Activated T-helper 17 cell treated with anti-CD3 and anti-CD28 coated beads, Interleukin-2, amount 50 U/mL, for 72 hours (primary cell): ENCODE results near the gene GRN. TPM values are rescaled to one million over a fixed set of nuclear protein-coding genes. Genes with fewer than 3 reads are reported as not detected.

Experiments used
- ATAC-seq: fragments of 150-1000 bp; cut with Tn5 transposase; replicated peaks from 2 replicates; pipeline ENCODE4 v1.10.0; 2021; ENCODE audit warnings: mild to moderate bottlenecking, moderate library complexity
- H3K27ac Mint-ChIP-seq: one replicate; pipeline ENCODE4 v1.8.0; 2022; ENCODE audit warnings: mixed read lengths
- H3K27me3 Mint-ChIP-seq: one replicate; pipeline ENCODE4 v1.8.0; 2022; ENCODE audit warnings: mixed read lengths
- H3K36me3 Mint-ChIP-seq: one replicate; pipeline ENCODE4 v1.8.0; 2022; ENCODE audit warnings: low read depth, mild to moderate bottlenecking, mixed read lengths
- H3K4me1 Mint-ChIP-seq: one replicate; pipeline ENCODE4 v1.8.0; 2022; ENCODE audit warnings: mixed read lengths
- H3K4me3 Mint-ChIP-seq: one replicate; pipeline ENCODE4 v1.8.0; 2022; ENCODE audit warnings: mild to moderate bottlenecking, mixed read lengths
- H3K9me3 Mint-ChIP-seq: one replicate; pipeline ENCODE4 v1.8.0; 2022; ENCODE audit warnings: mixed read lengths
- total RNA-seq, 2 donors: library from RNA; stranded (reverse); gene quantifications; one replicate each; pipeline ENCODE4 v1.2.3, GENCODE V29; 2022

The GRN gene
- total RNA-seq, 2 donors from 2014 or later, result 48.5 to 54.5 TPM

DNA sequence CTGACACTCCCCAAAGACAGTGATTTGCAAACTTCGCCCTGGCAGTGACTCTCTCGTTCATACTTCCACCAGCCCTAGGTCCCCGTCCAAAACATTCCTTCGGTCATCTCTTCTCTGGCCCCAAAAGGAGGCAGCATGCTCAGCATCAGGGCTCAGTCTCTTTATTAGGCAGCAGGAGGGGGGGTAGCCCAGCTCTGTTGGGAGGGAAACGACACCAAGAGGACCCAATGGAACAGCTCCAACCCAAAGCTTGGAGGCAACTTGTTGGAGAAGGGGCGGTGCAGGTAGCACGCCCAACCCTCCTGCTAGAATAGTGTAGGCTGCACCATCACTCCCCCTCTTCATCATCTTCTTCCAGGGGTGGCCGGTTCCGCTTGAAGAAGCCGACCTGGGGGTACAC is 26.9 kb downstream of the GRN start:
- Mint-ChIP-seq H3K27me3 (peaks cover 15% of the 10 kb centered on the region), H3K9me3 (no peaks in the 10 kb centered on the region), H3K4me3 (no peak overlapping the region), H3K27ac (no peak overlapping the region), H3K36me3 (no peaks in the 10 kb centered on the region), H3K4me1 (no peaks in the 10 kb centered on the region)
- no peak for ATAC-seq

DNA sequence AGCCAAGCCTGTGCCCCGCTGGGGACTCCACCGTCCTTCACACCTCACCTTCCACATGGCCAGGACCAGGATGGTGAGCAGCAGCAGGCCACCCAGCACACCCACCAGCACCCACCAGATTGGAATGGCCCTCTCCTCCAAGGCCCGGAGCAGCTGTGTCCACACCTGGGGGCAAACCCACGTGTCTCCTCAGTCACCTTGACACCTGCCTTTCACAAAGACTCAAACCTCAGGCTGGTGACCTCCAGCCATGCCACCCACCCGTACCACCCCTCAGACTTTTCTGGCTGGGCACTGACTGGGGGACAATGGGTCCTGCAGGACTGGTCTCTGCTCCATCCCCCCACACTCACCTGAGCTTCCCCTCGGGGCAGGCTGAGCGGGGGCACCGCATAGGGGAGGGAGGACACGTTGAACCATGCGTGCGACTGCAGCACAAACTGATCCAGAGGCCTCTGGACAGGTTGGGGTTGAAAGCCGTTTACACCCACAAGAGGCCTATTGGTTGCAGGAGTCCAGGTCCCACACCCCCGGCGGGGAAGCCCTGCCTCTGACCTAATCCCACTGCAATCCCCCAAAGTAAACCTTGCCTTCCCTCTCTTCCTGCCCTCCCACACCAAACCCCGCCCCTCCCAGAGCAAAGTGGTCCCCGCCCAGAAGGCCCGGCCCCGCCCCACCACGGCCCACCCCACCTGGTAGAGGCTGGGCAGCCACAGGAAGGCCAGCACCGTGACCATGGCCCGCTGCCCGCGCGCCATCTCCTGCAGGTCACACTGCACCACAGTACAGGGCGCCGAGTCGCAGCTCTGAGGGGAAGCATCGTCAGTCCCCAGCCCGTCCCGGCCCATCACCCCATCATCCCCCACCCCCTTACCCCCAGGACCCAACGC is 29.4 kb downstream of the GRN start:
- Mint-ChIP-seq H3K4me3 (no peak overlapping the region), H3K4me1 (no peaks in the 10 kb centered on the region)

GRCh38 chr17:44375196-44376017 is 30.3 kb downstream of the GRN start:
- no peaks in the 10 kb centered on the region for H3K4me1 Mint-ChIP-seq
- no peak for ATAC-seq
- no peaks in the 10 kb centered on the region for H3K9me3 Mint-ChIP-seq
- H3K27me3 Mint-ChIP-seq, result peaks cover 14% of the 10 kb centered on the region
- no peak overlapping the region for H3K4me3 Mint-ChIP-seq
- no peaks in the 10 kb centered on the region for H3K36me3 Mint-ChIP-seq
- H3K27ac Mint-ChIP-seq, result no peak overlapping the region

More for the DNA sequence above, 29.4 kb downstream of the GRN start:
- Mint-ChIP-seq H3K27ac (no peak overlapping the region), H3K27me3 (peaks cover 14% of the 10 kb centered on the region), H3K36me3 (no peaks in the 10 kb centered on the region), H3K9me3 (no peaks in the 10 kb centered on the region)
- no peak for ATAC-seq

DNA sequence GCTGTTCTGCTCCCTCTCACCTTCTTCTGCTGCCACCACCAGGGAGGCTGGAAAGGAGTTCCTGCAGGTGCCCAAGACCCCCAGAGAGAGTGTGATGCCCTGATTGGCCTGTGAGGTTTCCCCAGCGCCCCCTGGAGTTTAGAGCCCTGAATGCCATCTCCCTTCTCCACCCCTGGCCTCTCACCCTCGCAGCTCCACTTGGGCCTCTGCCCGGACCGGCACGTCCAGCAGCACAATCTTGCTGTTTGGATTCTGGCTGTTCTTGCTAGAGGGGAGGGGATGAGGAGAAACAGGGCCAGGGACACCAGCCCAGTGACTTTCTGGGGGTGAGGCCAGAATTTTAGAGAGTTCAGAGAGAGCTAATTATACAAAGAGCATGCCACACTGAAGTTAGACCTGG is 31.0 kb downstream of the GRN start:
- Mint-ChIP-seq H3K27ac (no peak overlapping the region), H3K9me3 (no peaks in the 10 kb centered on the region), H3K36me3 (no peaks in the 10 kb centered on the region), H3K27me3 (peaks cover 14% of the 10 kb centered on the region), H3K4me1 (no peaks in the 10 kb centered on the region), H3K4me3 (no peak overlapping the region)
- no peak for ATAC-seq

DNA sequence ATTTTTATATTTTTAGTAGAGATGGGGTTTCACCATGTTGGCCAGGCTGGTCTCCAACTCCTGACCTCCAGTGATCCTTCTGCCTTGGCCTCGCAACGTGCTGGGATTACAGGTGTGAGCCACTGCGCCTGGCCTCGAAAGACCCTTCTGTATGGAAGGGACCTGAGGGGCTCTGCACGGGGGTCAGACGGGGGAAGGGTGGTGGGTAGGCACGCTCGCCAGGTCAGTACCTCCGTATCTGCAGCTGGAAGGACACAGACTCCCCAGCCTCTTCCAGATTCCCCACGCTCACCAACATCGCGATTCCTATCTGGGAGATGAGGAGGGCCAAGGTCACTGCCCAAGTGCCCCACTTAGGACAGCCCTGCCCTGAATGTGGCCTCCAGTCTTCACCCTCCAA is 31.7 kb downstream of the GRN start:
- no peak for ATAC-seq
- no peak overlapping the region for H3K4me3 Mint-ChIP-seq
- H3K4me1 Mint-ChIP-seq, result no peaks in the 10 kb centered on the region
- H3K9me3 Mint-ChIP-seq, result no peaks in the 10 kb centered on the region
- peaks cover 15% of the 10 kb centered on the region for H3K27me3 Mint-ChIP-seq
- no peak overlapping the region for H3K27ac Mint-ChIP-seq
- no peaks in the 10 kb centered on the region for H3K36me3 Mint-ChIP-seq

- Mint-ChIP-seq H3K4me1 (no peaks in the 10 kb centered on the region), H3K4me3 (no peak overlapping the region), H3K9me3 (no peaks in the 10 kb centered on the region), H3K27me3 (peaks cover 20% of the 10 kb centered on the region), H3K27ac (no peak overlapping the region), H3K36me3 (no peaks in the 10 kb centered on the region)
- ATAC-seq, result no peak
These were observed 33.1 kb downstream of the GRN start for GRCh38 chr17:44378171-44378705.

- ATAC-seq, result no peak
- Mint-ChIP-seq H3K27me3 (peaks cover 17% of the 10 kb centered on the region), H3K4me3 (no peak overlapping the region), H3K9me3 (no peaks in the 10 kb centered on the region), H3K4me1 (no peaks in the 10 kb centered on the region), H3K36me3 (no peaks in the 10 kb centered on the region), H3K27ac (no peak overlapping the region)
These were observed 34.8 kb downstream of the GRN start for GRCh38 chr17:44379887-44380286.

DNA sequence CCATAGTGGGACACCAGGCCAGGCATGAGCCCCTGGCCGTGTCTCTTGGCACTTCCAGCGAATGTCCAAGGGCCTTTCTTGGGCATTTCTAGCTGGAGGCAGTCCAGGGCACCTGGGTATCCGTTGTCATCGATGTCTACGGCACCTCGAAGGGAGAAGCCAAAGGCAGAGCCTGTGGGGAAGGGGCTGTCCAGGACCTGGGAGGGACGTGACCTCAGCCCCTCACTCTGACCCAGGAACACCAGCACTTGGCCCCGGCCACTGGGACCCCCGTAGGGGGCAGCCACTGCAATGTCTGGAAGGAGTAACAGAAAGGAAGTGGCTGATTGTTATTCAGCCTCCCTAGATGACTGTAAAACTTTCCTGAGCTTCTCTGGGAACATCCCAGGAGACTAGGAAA is 35.7 kb downstream of the GRN start:
- peaks cover 17% of the 10 kb centered on the region for H3K27me3 Mint-ChIP-seq
- H3K27ac Mint-ChIP-seq, result no peak overlapping the region
- H3K4me3 Mint-ChIP-seq, result no peak overlapping the region
- H3K9me3 Mint-ChIP-seq, result no peaks in the 10 kb centered on the region
- no peaks in the 10 kb centered on the region for H3K36me3 Mint-ChIP-seq
- ATAC-seq, result no peak
- H3K4me1 Mint-ChIP-seq, result no peaks in the 10 kb centered on the region

DNA sequence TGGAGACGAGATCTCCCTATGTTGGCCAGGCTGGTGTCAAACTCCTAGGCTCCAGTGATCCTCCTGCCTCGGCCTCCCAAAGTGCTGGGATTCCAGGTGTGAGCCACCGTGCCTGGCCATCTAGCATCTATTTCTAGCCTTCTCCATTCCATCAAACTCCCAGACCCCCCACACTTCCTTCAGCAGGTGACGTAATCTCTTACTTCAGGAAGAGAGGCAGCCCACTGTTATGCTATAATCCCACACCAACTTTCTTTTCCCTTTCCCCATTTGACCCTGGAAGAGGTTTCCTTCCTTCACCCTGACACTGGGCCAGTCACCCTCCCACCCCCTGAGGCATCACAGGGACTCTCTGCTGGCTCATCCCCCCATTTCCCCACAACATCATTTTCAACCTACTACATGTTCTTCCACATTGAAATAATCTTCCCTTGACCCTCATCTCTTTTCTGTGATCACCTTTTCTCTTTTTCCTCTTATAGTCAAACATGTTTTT is 36.8 kb downstream of the GRN start:
- no peaks in the 10 kb centered on the region for H3K36me3 Mint-ChIP-seq
- peaks cover 6% of the 10 kb centered on the region for H3K4me1 Mint-ChIP-seq
- ATAC-seq, result no peak
- peaks cover 12% of the 10 kb centered on the region for H3K27me3 Mint-ChIP-seq
- no peaks in the 10 kb centered on the region for H3K9me3 Mint-ChIP-seq
- H3K27ac Mint-ChIP-seq, result no peak overlapping the region
- H3K4me3 Mint-ChIP-seq, result no peak overlapping the region

GRCh38 chr17:44382917-44383316 is 37.8 kb downstream of the GRN start:
- no peaks in the 10 kb centered on the region for H3K9me3 Mint-ChIP-seq
- H3K27ac Mint-ChIP-seq, result no peak overlapping the region
- no peak for ATAC-seq
- H3K4me3 Mint-ChIP-seq, result no peak overlapping the region
- peaks cover 12% of the 10 kb centered on the region for H3K27me3 Mint-ChIP-seq
- peaks cover 6% of the 10 kb centered on the region for H3K4me1 Mint-ChIP-seq
- H3K36me3 Mint-ChIP-seq, result no peaks in the 10 kb centered on the region

DNA sequence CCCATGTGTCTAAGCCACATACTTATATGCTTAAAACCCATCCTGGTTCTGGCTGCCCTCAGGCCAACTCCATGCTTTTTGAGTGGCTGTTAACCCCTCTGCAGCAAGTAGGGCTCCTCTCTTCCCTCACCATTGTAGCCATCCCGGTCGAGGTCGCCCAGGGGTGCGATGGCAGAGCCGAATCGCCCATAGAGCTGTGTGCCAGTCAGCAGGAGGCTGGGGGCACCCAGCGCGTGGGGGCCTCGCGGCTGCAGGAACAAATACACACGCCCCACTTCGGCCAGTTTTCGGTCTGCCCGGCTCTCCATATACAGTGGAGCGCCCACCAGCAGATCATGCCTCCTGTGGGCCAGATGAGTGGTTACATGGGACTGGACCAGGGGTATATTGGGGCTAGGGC is 38.3 kb downstream of the GRN start:
- Mint-ChIP-seq H3K27me3 (peaks cover 11% of the 10 kb centered on the region), H3K4me1 (peaks cover 6% of the 10 kb centered on the region), H3K4me3 (no peak overlapping the region), H3K27ac (no peak overlapping the region), H3K36me3 (no peaks in the 10 kb centered on the region), H3K9me3 (no peaks in the 10 kb centered on the region)
- ATAC-seq, result no peak

DNA sequence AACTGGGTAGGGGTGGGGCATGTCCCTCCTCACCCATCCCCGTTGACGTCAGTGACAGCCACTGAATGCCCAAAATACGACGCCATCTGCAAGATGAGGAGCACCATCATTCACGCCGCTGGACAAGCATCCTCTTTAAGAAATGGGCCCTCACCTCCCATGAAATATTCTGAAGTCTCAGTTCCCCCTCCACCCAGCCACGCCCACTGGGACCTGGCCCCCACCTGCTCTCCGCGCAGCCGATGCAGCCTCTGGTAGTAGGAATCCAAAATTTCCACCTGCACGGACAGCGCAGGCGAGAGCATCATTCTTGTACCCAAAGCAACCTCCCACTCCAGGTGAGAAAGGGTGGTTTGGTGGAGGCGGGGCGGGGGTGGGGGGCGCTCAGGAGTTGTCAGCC is 38.8 kb downstream of the GRN start:
- peaks cover 7% of the 10 kb centered on the region for H3K27me3 Mint-ChIP-seq
- no peaks in the 10 kb centered on the region for H3K36me3 Mint-ChIP-seq
- H3K4me3 Mint-ChIP-seq, result no peak overlapping the region
- H3K27ac Mint-ChIP-seq, result no peak overlapping the region
- no peaks in the 10 kb centered on the region for H3K9me3 Mint-ChIP-seq
- no peak for ATAC-seq
- H3K4me1 Mint-ChIP-seq, result peaks cover 6% of the 10 kb centered on the region

- Mint-ChIP-seq H3K27ac (no peak overlapping the region), H3K27me3 (peaks cover 7% of the 10 kb centered on the region), H3K4me1 (peaks cover 7% of the 10 kb centered on the region), H3K9me3 (peaks cover under 1% of the 10 kb centered on the region), H3K36me3 (no peaks in the 10 kb centered on the region), H3K4me3 (peak overlapping the region; percentile 67)
- ATAC-seq, result no peak
These were observed 39.2 kb downstream of the GRN start for GRCh38 chr17:44384281-44384822.

DNA sequence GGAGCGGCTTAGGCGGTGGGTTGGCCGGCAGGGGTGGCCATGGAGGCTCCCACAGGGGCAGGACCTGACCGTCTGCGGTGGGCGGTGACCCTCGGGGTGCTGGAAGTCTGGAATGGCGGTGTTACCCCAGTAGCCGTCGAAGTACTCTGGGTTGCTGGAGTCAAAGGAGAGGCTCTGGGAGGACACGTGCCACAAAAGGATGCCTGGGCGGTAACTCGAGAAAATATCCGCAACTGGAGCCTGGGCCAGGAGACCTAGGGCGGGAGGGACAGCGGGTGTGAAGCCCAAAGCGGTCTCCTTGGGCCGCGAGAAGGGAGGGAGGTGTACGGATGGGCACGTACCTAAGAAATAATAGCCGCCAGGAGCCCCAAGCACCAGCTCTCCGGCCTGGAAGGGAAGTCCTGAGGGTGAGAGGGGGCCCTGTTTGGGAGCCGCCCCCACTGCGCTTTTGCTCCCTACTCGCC is 39.8 kb downstream of the GRN start:
- H3K36me3 Mint-ChIP-seq, result no peaks in the 10 kb centered on the region
- peaks cover 11% of the 10 kb centered on the region for H3K4me1 Mint-ChIP-seq
- H3K4me3 Mint-ChIP-seq, result peak overlapping the region; percentile 67
- H3K27ac Mint-ChIP-seq, result no peak overlapping the region
- H3K9me3 Mint-ChIP-seq, result peaks cover 3% of the 10 kb centered on the region
- peaks cover 11% of the 10 kb centered on the region for H3K27me3 Mint-ChIP-seq
- ATAC-seq, result no peak
